SK-N-SH (cell line): ENCODE data around the gene MLYCD.

Source experiments
- EP300 ChIP-seq, 2 experiments: IDR thresholded peaks; 2 replicates each; pipeline versions ENCODE4 v1.4.0 to v1.6.1; 2012; ENCODE audit warnings: borderline replicate concordance in 1 of 2, low read depth in 1 of 2, low read length in 1 of 2
- FOXJ3 ChIP-seq: sonication (generic); formaldehyde crosslinking; IDR thresholded peaks from 2 replicates; pipeline ENCODE4 v1.5.1; 2020; ENCODE audit warnings: mild to moderate bottlenecking, missing genetic modification reagents
- GABPA ChIP-seq: IDR thresholded peaks from 2 replicates; pipeline ENCODE4 v1.4.0; 2012; ENCODE audit warnings: low read depth, mild to moderate bottlenecking
- POLR2AphosphoS5 ChIP-seq: IDR thresholded peaks from 2 replicates; pipeline ENCODE4 v1.6.1; 2012; ENCODE audit warnings: low read depth, low read length
- RXRA ChIP-seq: IDR thresholded peaks from 2 replicates; pipeline ENCODE4 v1.4.0; 2012; ENCODE audit warnings: low read depth, mild to moderate bottlenecking, borderline replicate concordance
- SIN3A ChIP-seq: IDR thresholded peaks from 2 replicates; pipeline ENCODE4 v1.6.1; 2012; ENCODE audit warnings: low read depth, mild to moderate bottlenecking, low read length, moderate library complexity, borderline replicate concordance
- TAF1 ChIP-seq: IDR thresholded peaks from 2 replicates; pipeline ENCODE4 v1.6.1; 2012; ENCODE audit warnings: low read depth, mild to moderate bottlenecking, low read length, moderate library complexity, borderline replicate concordance
- TEAD4 ChIP-seq: IDR thresholded peaks from 2 replicates; pipeline ENCODE4 v1.4.0; 2012; ENCODE audit warnings: mild to moderate bottlenecking, borderline replicate concordance; ENCODE audit not compliant: insufficient read depth
- TF ChIP-seq, protein P1 (sequence below): fragments of 200-600 bp; sonication (generic); IDR thresholded peaks from 2 replicates; pipeline ENCODE4 v1.6.1; 2017; ENCODE audit warnings: antibody characterized with exemption, mild to moderate bottlenecking, moderate library complexity
- TF ChIP-seq, protein P2 (sequence below): IDR thresholded peaks from 2 replicates; pipeline ENCODE4 v1.4.0; 2012; ENCODE audit warnings: low read depth
- TF ChIP-seq, protein P3 (sequence below): fragments of 150-350 bp; IDR thresholded peaks from 2 replicates; pipeline ENCODE4 v1.6.1; 2016; ENCODE audit warnings: mild to moderate bottlenecking, low read depth, low read length
- TF ChIP-seq, protein P4 (sequence below): IDR thresholded peaks from 2 replicates; pipeline ENCODE4 v1.4.0; 2012; ENCODE audit warnings: low read depth, borderline replicate concordance

DNA sequence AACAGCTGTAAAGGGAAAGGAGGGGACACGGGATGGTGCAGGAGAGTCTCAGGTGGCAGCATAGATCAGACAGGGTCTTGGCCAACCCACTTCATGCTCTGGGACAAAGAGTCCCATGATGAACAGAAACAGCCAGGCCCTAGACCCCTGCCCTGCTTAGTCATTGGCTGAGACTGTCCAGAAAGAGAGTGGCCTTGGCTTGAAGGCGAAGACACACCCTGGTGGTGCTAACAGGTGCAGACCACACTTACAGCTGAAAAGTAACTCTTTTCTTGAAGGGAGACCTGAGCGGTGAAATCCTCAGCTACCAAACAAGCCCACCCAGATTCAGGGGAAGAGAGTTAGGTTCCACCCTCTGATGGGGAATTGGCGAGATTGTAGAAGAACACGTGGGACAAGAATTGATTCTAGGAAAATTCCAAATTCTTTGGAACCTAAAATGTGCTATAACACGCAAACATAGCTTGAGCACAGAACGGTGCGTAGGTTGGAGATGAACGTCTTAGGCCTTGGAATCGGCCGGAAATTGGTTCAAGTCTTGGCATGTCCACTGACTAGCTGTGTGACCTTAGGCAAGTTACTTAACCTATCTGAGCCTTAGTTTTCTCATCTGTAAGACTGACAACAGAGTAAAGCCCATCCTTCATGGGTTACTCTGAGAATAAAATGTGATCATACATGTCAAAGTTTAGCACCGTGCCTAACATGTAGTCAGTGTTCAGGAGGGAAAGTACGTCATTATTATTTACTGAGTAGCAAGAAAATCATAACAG, 12.5 kb upstream of the MLYCD start:
- TF ChIP-seq TAF1 (no peak), EP300 (IDR thresholded peaks at IDR 0.05; ENCODE audit: borderline replicate concordance in 1 of 2, low read depth in 1 of 2, low read length in 1 of 2) (no peak), SIN3A (no peak), GABPA (no peak), RXRA (no peak), TEAD4 (no peak), POLR2AphosphoS5 (no peak), FOXJ3 (CRISPR knock-in tag) (no peak)
- TF ChIP-seq, protein P1, sequence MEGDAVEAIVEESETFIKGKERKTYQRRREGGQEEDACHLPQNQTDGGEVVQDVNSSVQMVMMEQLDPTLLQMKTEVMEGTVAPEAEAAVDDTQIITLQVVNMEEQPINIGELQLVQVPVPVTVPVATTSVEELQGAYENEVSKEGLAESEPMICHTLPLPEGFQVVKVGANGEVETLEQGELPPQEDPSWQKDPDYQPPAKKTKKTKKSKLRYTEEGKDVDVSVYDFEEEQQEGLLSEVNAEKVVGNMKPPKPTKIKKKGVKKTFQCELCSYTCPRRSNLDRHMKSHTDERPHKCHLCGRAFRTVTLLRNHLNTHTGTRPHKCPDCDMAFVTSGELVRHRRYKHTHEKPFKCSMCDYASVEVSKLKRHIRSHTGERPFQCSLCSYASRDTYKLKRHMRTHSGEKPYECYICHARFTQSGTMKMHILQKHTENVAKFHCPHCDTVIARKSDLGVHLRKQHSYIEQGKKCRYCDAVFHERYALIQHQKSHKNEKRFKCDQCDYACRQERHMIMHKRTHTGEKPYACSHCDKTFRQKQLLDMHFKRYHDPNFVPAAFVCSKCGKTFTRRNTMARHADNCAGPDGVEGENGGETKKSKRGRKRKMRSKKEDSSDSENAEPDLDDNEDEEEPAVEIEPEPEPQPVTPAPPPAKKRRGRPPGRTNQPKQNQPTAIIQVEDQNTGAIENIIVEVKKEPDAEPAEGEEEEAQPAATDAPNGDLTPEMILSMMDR: no peak
- TF ChIP-seq, protein P2, sequence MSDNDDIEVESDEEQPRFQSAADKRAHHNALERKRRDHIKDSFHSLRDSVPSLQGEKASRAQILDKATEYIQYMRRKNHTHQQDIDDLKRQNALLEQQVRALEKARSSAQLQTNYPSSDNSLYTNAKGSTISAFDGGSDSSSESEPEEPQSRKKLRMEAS: no peak
- TF ChIP-seq, protein P3, sequence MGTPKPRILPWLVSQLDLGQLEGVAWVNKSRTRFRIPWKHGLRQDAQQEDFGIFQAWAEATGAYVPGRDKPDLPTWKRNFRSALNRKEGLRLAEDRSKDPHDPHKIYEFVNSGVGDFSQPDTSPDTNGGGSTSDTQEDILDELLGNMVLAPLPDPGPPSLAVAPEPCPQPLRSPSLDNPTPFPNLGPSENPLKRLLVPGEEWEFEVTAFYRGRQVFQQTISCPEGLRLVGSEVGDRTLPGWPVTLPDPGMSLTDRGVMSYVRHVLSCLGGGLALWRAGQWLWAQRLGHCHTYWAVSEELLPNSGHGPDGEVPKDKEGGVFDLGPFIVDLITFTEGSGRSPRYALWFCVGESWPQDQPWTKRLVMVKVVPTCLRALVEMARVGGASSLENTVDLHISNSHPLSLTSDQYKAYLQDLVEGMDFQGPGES: no peak
- TF ChIP-seq, protein P4, sequence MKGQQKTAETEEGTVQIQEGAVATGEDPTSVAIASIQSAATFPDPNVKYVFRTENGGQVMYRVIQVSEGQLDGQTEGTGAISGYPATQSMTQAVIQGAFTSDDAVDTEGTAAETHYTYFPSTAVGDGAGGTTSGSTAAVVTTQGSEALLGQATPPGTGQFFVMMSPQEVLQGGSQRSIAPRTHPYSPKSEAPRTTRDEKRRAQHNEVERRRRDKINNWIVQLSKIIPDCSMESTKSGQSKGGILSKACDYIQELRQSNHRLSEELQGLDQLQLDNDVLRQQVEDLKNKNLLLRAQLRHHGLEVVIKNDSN: no peak
